IMR-90 (cell line): ENCODE results near the gene MIS18A. TPM values are rescaled to one million over a fixed set of nuclear protein-coding genes. Genes with fewer than 3 reads are reported as not detected.

Experiments
- ATAC-seq: fragments of 200-7000 bp; cut with Tn5 transposase; 2 replicates; pipeline ENCODE4 v1.9.1; 2020; ENCODE audit warnings: low read depth, mild to moderate bottlenecking, moderate library complexity
- BruUV-seq: library from RNA; stranded (reverse); fragments of 400-500 nt; replicated peaks from 2 replicates; lab custom pipeline; 2021; lab: Mats Ljungman, UMichigan
- CTCF ChIA-PET: fragments of 300-600 bp; formaldehyde crosslinking; extraction: SDS; loops from one replicate; lab custom pipeline; 2021; ENCODE audit warnings: antibody characterized with exemption; lab: Yijun Ruan, JAX
- POLR2A ChIA-PET: fragments of 300-600 bp; sonication (Branson Sonifier 250); formaldehyde crosslinking; loops from one replicate; lab custom pipeline; 2022; ENCODE audit warnings: antibody characterized with exemption; ENCODE audit not compliant: unreplicated experiment; lab: Charles Lee
- DNase-seq: peaks from one replicate; pipeline ENCODE4 v3.0.0; 2013
- H2AFZ ChIP-seq: replicated peaks from 2 replicates; pipeline ENCODE3; 2013; ENCODE audit warnings: low read length, mild to moderate bottlenecking; ENCODE audit not compliant: poor library complexity
- H2AK5ac ChIP-seq: 2 replicates; pipeline ENCODE4 v1.6.1; 2013; ENCODE audit warnings: low read depth, low read length, inconsistent platforms
- H2AK9ac ChIP-seq: replicated peaks from 2 replicates; pipeline ENCODE3; 2013; ENCODE audit warnings: mild to moderate bottlenecking, low read depth, low read length, moderate library complexity; ENCODE audit not compliant: poor library complexity
- H2BK120ac ChIP-seq: 2 replicates; pipeline ENCODE4 v1.6.1; 2013; ENCODE audit warnings: low read depth, low read length, inconsistent platforms
- H2BK15ac ChIP-seq: 3 replicates; pipeline ENCODE4 v1.6.1; 2013; ENCODE audit warnings: low read depth, low read length, inconsistent platforms
- H2BK20ac ChIP-seq: 2 replicates; pipeline ENCODE4 v1.6.1; 2013; ENCODE audit warnings: low read depth, mild to moderate bottlenecking, inconsistent platforms, low read length, moderate library complexity
- H2BK5ac ChIP-seq: 2 replicates; pipeline ENCODE4 v1.6.1; 2013; ENCODE audit warnings: mild to moderate bottlenecking, low read depth, low read length, inconsistent platforms; ENCODE audit not compliant: poor library complexity, severe bottlenecking
- H3K14ac ChIP-seq: replicated peaks from 2 replicates; pipeline ENCODE4 v1.6.1; 2013; ENCODE audit warnings: low read depth, low read length, inconsistent platforms
- H3K18ac ChIP-seq: 2 replicates; pipeline ENCODE4 v1.6.1; 2013; ENCODE audit warnings: low read depth, low read length, control low read depth
- H3K23ac ChIP-seq: 2 replicates; pipeline ENCODE4 v1.6.1; 2013; ENCODE audit warnings: low read depth, low read length, inconsistent platforms
- H3K27ac ChIP-seq: 2 replicates; pipeline ENCODE4 v1.5.1; 2013; ENCODE audit warnings: mild to moderate bottlenecking, control low read depth, low read length; ENCODE audit not compliant: insufficient read depth
- H3K27me3 ChIP-seq: 2 replicates; pipeline ENCODE4 v1.6.1; 2013; ENCODE audit warnings: low read length; ENCODE audit not compliant: control insufficient read depth, insufficient read depth
- H3K36me3 ChIP-seq: 2 replicates; pipeline ENCODE4 v1.6.1; 2013; ENCODE audit warnings: low read length, mixed read lengths; ENCODE audit not compliant: control insufficient read depth, insufficient read depth
- H3K4ac ChIP-seq: 2 replicates; pipeline ENCODE4 v1.6.1; 2013; ENCODE audit warnings: low read depth, low read length, inconsistent platforms
- H3K4me1 ChIP-seq: 2 replicates; pipeline ENCODE4 v1.6.1; 2013; ENCODE audit warnings: low read length, mixed read lengths; ENCODE audit not compliant: control insufficient read depth, insufficient read depth
- H3K4me2 ChIP-seq: 2 replicates; pipeline ENCODE4 v1.6.1; 2013; ENCODE audit warnings: low read depth, mild to moderate bottlenecking, control low read depth, low read length, moderate library complexity
- H3K4me3 ChIP-seq: 2 replicates; pipeline ENCODE4 v1.5.1; 2013; ENCODE audit warnings: low read depth, mild to moderate bottlenecking, control low read depth, low read length, moderate library complexity; ENCODE audit not compliant: insufficient read depth
- H3K56ac ChIP-seq: 2 replicates; pipeline ENCODE4 v1.6.1; 2013; ENCODE audit warnings: low read length, inconsistent platforms; ENCODE audit not compliant: insufficient read depth; ENCODE audit errors: extremely low read depth
- H3K79me1 ChIP-seq, 2 experiments: 2 replicates each; pipeline ENCODE4 v1.6.1; 2013; ENCODE audit warnings: low read length in 2 of 2, inconsistent platforms in 1 of 2, low read depth in 1 of 2
- H3K9ac ChIP-seq: 2 replicates; pipeline ENCODE4 v1.6.1; 2013; ENCODE audit warnings: low read depth, low read length, control low read depth
- H3K9me1 ChIP-seq: 2 replicates; pipeline ENCODE4 v1.6.1; 2013; ENCODE audit warnings: low read length, inconsistent platforms; ENCODE audit not compliant: insufficient read depth
- H3K9me3 ChIP-seq: 2 replicates; pipeline ENCODE4 v1.6.1; 2013; ENCODE audit warnings: low read length; ENCODE audit not compliant: control insufficient read depth, insufficient read depth
- H4K20me1 ChIP-seq: 2 replicates; pipeline ENCODE4 v1.6.1; 2013; ENCODE audit warnings: low read length, inconsistent platforms; ENCODE audit not compliant: insufficient read depth
- H4K5ac ChIP-seq: 2 replicates; pipeline ENCODE4 v1.6.1; 2013; ENCODE audit warnings: mild to moderate bottlenecking, low read depth, low read length, control low read depth
- H4K8ac ChIP-seq, 2 experiments: 2 replicates each; pipeline ENCODE4 v1.6.1; 2013; ENCODE audit warnings: low read depth in 2 of 2, low read length in 2 of 2, control low read depth in 1 of 2, inconsistent platforms in 1 of 2
- H4K91ac ChIP-seq: 2 replicates; pipeline ENCODE4 v1.6.1; 2013; ENCODE audit warnings: low read depth, low read length, inconsistent platforms; ENCODE audit not compliant: insufficient read depth
- BHLHE40 ChIP-seq: fragments of 150-350 bp; IDR thresholded peaks from 2 replicates; pipeline ENCODE4 v1.6.1; 2016; ENCODE audit warnings: mild to moderate bottlenecking, low read depth, low read length
- CHD1 ChIP-seq: IDR thresholded peaks from 2 replicates; pipeline ENCODE4 v1.6.1; 2012; ENCODE audit warnings: low read depth, low read length, improper control_type of control experiment
- NFE2L2 ChIP-seq: fragments of 150-350 bp; IDR thresholded peaks from 2 replicates; pipeline ENCODE4 v1.6.1; 2016; ENCODE audit warnings: low read depth, mild to moderate bottlenecking, low read length
- WGBS, 2 experiments: methylation state at CpG; one replicate each; pipeline versions ENCODE4 v1.1.5 to v1.1.7; 2013; ENCODE audit warnings: missing lambda C conversion rate in 2 of 2; ENCODE audit not compliant: insufficient read length in 1 of 2; ENCODE audit errors: extremely low coverage in 2 of 2; 5-methylcytosine and 5-hydroxymethylcytosine counted together
- dilution Hi-C: fragments of 300-500 bp; cut with HindIII; formaldehyde crosslinking; loops from one replicate; pipeline ENCODE4 v1.14.3; 2018; ENCODE audit warnings: low sequenced_read_pairs; ENCODE audit not compliant: unreplicated experiment
- in situ Hi-C: fragments of 300-500 bp; cut with MboI; formaldehyde crosslinking; loops from 3 replicates; pipeline ENCODE4 v1.14.3; 2019; ENCODE audit warnings: low sequenced_read_pairs, inconsistent platforms, mixed read lengths
- intact Hi-C: fragments of 100-400 bp; cut with micrococcal nuclease; formaldehyde crosslinking; loops from 2 replicates; pipeline ENCODE4 v1.10.0; 2022
- polyA plus RNA-seq, 3 experiments: library from polyadenylated mRNA; depleted of rRNA; stranded (reverse); fragments of >200 nt; gene quantifications; 2 replicates each; pipeline ENCODE4 v1.2.3, GENCODE V29; 2012; ENCODE audit warnings: low replicate concordance in 1 of 3
- total RNA-seq: library from RNA; depleted of rRNA; stranded (reverse); fragments of >200 nt; gene quantifications from 2 replicates; pipeline ENCODE4 v1.2.3, GENCODE V29; 2012

The MIS18A gene
- total and polyA plus RNA-seq, 2 of the 4 experiments (the other 2 are of a cell fraction): 4.5 to 7.6 TPM

DNA sequence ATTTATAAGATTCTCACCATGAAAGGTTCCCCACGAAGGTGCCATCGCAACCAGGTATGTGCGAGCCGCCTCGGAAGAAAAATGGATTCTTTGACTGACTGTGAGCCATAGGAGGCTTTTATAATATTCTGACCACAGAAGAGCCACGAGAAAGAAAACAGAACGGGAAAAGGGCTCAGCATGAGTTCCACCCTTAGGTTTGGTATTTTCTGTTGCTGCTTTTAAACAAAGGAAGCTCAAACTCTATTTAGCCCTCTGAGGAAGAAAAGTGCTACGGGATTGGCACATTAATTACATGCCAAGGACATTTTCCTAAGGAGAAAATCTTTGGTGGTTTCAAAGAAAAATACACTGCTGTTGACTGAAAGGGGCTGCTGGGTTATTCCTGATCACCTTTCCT is 39.3 kb downstream of the MIS18A start (continued):
- TF ChIP-seq NFE2L2: no peak

DNA sequence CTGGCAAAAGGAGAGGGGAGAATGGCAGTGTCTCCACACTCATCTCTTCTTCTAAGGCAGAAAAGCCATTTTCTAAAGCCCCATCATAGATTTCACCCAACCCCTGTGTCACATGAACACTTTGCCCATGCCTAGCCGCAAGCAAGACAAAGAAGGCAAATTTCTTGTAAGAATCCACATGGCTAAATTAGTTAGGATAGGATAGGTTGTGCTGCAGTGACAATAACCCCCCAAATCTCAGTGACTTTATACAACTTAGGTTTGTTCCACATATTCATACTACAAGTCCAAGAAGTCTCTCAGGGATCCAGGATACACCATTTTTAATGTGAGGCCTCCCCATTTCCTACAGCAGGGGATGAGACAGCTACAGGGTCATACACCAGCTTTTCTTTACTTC is 40.8 kb downstream of the MIS18A start:
- TF ChIP-seq CHD1 (no peak), NFE2L2 (no peak), BHLHE40 (no peak)
- no peaks in the 10 kb centered on the region for H4K20me1 ChIP-seq
- H3K9me3 ChIP-seq: peaks cover 4% of the 10 kb centered on the region
- WGBS, 2 experiments: no CpG with 5 or more reads among the region's 1 CpG
- no peaks in the 10 kb centered on the region for H3K36me3 ChIP-seq
- H4K91ac ChIP-seq: no peak overlapping the region
- ATAC-seq: no peak
- dilution Hi-C loops (no loop called here), intact Hi-C loops (no loop called here), in situ Hi-C loops (no loop called here)
- no peak overlapping the region for H3K14ac ChIP-seq
- no peak overlapping the region for H3K27ac ChIP-seq
- no peak for DNase-seq
- no peak overlapping the region for H4K8ac ChIP-seq
- H2BK20ac ChIP-seq: no peak overlapping the region
- H3K9me1 ChIP-seq: no peaks in the 10 kb centered on the region
- peaks cover 13% of the 10 kb centered on the region for H3K4me1 ChIP-seq
- no peak overlapping the region for H4K5ac ChIP-seq
- no peak overlapping the region for H3K56ac ChIP-seq
- H3K27me3 ChIP-seq: peaks cover 8% of the 10 kb centered on the region; the same call in 1 of the 2 replicates
- H3K4me2 ChIP-seq: no peak overlapping the region
- no peak overlapping the region for H3K9ac ChIP-seq
- H3K4ac ChIP-seq: no peak overlapping the region
- no peak overlapping the region for H2BK15ac ChIP-seq
- ChIA-PET CTCF (no interaction called here), POLR2A (no interaction called here)
- no peak overlapping the region for H2AK9ac ChIP-seq
- no peak overlapping the region for H2BK5ac ChIP-seq
- H3K4me3 ChIP-seq: no peak overlapping the region
- no peak overlapping the region for H2AFZ ChIP-seq
- H2BK120ac ChIP-seq: no peak overlapping the region
- H3K79me1 ChIP-seq: no peaks in the 10 kb centered on the region
- H3K23ac ChIP-seq: no peak overlapping the region
- no TSS peak for BruUV-seq
- H2AK5ac ChIP-seq: no peak overlapping the region
- no peak overlapping the region for H3K18ac ChIP-seq
